ENCODE results near the gene SLC6A18. TPM values are rescaled to one million over a fixed set of nuclear protein-coding genes. Genes with fewer than 3 reads are reported as not detected.
A peak's percentile ranks its signal among the peaks of the same experiment; 100 is the strongest.

Gene SLC6A18, protein sequence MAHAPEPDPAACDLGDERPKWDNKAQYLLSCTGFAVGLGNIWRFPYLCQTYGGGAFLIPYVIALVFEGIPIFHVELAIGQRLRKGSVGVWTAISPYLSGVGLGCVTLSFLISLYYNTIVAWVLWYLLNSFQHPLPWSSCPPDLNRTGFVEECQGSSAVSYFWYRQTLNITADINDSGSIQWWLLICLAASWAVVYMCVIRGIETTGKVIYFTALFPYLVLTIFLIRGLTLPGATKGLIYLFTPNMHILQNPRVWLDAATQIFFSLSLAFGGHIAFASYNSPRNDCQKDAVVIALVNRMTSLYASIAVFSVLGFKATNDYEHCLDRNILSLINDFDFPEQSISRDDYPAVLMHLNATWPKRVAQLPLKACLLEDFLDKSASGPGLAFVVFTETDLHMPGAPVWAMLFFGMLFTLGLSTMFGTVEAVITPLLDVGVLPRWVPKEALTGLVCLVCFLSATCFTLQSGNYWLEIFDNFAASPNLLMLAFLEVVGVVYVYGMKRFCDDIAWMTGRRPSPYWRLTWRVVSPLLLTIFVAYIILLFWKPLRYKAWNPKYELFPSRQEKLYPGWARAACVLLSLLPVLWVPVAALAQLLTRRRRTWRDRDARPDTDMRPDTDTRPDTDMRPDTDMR
- total RNA-seq (not detected), polyA plus RNA-seq (not detected)
- long read RNA-seq, donor 1: 0 reads
- long read RNA-seq, donor 2: 0 reads

DNA sequence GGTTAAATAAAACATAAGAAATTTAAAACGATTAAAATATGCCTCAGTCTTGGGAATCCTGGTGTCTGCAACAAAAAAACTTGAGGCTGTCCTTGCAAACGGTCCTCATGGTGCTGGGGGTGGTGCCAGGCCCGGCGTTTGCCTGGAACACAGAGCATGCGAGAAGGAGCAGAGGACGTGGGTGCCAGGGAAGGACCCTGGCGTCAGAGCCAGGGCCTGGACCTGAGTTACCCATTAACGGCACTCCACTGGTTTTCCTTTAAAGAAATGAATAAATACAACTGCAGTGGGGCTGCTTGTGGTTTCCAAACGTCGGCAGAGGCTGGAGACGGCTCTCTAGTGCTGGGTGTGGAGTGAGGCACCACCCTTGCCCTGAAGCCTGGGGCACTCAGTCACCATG, at the start of gene SLC6A18:
Gene SLC6A18 (plus strand): TSS at position 301 of the 400 bp plus-strand sequence. CDS start 97 bp downstream, at position 398.
- no peaks in the 10 kb centered on the region for H3K36me3 ChIP-seq (ENCODE audit: insufficient read depth in 1 of 2, low read depth in 1 of 2)
- no peak for DNase-seq
- H3K4me3 ChIP-seq: no peak within 1 kb of the TSS
- no peak within 1 kb of the TSS for H3K27ac ChIP-seq
- H3K9me3 ChIP-seq: no peaks in the 10 kb centered on the region
- intact Hi-C loops (cut with DNase I): no loop called here
- no peaks in the 10 kb centered on the region for H3K4me1 ChIP-seq
- ATAC-seq: no peak
- TF ChIP-seq, protein P1, sequence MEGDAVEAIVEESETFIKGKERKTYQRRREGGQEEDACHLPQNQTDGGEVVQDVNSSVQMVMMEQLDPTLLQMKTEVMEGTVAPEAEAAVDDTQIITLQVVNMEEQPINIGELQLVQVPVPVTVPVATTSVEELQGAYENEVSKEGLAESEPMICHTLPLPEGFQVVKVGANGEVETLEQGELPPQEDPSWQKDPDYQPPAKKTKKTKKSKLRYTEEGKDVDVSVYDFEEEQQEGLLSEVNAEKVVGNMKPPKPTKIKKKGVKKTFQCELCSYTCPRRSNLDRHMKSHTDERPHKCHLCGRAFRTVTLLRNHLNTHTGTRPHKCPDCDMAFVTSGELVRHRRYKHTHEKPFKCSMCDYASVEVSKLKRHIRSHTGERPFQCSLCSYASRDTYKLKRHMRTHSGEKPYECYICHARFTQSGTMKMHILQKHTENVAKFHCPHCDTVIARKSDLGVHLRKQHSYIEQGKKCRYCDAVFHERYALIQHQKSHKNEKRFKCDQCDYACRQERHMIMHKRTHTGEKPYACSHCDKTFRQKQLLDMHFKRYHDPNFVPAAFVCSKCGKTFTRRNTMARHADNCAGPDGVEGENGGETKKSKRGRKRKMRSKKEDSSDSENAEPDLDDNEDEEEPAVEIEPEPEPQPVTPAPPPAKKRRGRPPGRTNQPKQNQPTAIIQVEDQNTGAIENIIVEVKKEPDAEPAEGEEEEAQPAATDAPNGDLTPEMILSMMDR (IDR thresholded peaks at IDR 0.05): no peak
- 73 to 81% (median 78%) methylated on average over 11 of the region's 11 CpGs for WGBS, 3 donors
- H3K27me3 ChIP-seq (ENCODE audit: insufficient read depth in 3 of 3, low read length in 2 of 3): peaks cover 0 to 21% (median 6%) of the 10 kb centered on the region in 3 donors

DNA sequence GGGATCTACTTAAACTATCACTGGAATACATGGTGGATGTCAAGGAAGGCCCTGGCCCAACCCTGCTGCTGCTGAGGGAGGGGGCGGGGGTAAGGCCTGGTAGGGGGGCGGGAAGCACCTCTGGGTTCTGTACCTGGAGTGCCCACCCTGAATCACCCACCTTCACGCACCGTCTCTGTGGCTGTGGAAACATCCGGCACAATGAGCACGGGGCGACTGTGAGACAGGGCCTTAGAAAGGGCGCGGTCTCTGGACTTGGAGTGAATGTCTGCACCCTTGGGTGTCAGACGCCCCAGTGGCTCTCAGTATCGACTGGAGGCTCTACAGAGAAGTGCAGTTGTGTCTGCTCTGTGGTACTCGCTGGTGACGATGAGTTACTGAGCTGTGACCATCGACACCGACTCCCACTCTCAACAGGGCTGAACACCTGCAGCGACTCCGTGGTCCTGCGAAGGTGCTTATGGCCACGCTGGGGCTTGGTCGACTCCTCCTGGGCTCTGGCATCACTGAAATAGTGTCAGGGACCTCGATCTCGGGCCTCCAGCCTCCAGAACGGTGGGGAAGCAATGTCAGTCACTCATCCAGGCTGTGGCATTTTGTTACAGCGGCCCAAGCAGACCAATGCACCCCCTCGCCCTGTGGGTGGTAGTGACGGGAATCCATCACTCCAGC, 49.2 kb upstream of the SLC6A18 start:
- Histone ChIP-seq H3K9me3 (no peaks in the 10 kb centered on the region), H3K4me3 (no peak overlapping the region), H3K27me3 (ENCODE audit: insufficient read depth in 3 of 3, low read length in 2 of 3) (peaks cover 0 to 12% (median 3%) of the 10 kb centered on the region in 3 donors), H3K36me3 (ENCODE audit: insufficient read depth in 1 of 2, low read depth in 1 of 2) (no peaks in the 10 kb centered on the region), H3K4me1 (no peaks in the 10 kb centered on the region), H3K27ac (no peak overlapping the region)
- peak; percentile 4 to 14 for DNase-seq
- TF ChIP-seq, protein P1 (IDR thresholded peaks at IDR 0.05): no peak
- ATAC-seq: no peak
- 89 to 92% (median 91%) methylated on average over 26 of the region's 26 CpGs for WGBS, 3 donors
- intact Hi-C loops (cut with DNase I): loop anchor here (2.0 to 10.0 kb wide), 2 partner anchors 251 to 253 kb away; no protein-coding TSS in a partner anchor

DNA sequence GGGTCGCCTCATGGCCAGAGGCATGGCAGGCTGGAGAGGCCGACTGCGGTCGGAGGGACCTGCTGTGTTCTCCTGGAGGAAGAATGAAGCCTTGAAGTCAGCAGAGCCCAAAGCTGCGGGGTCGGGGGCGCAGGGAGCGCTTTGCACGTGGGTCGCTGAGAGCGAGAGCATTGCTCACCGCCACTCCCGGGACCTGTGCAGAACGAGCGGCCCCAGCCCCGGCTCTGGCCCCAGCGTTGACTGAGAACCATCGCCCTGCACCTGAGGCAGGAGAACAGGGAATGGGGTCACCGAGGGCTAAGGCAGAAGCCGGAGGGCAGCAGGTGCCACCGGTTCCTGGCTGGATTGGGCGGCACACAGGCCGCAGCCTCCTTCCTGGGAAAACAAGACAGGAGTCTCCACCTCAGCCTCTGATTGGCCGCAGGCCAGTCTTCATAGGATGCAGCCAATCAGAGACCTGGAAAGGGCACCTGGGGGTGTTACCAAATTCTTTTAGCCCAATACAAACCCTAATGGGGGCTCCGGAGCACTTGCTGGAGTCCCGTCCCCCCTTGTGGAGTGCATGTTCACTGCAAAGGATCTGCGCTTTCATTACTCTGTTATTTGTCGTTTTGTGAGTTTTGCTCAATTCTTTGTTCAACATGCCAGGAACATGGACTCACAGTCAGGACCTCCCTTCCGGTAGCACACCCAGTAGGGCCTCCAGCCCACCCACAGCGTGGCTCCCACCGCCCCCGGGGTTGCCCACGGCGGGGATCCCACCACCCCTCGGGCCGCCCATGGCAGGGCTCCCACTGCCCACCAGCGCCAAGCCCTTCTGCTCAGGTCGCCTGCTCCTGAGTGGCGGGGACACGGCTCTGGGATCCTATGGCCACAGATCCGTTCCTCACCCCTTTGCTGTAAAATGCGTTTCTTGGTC, 48.4 kb upstream of the SLC6A18 start:
- intact Hi-C loops (cut with DNase I): loop anchor here in 1 of 2 donors (10.0 kb wide), 1 partner anchor 252 kb away; no protein-coding TSS in a partner anchor

More for the DNA sequence above, 48.4 kb upstream of the SLC6A18 start:
- Histone ChIP-seq H3K36me3 (ENCODE audit: insufficient read depth in 1 of 2, low read depth in 1 of 2) (no peaks in the 10 kb centered on the region), H3K4me3 (no peak overlapping the region), H3K4me1 (no peaks in the 10 kb centered on the region), H3K9me3 (no peaks in the 10 kb centered on the region), H3K27me3 (ENCODE audit: insufficient read depth in 3 of 3, low read length in 2 of 3) (peaks cover 0 to 15% (median 8%) of the 10 kb centered on the region in 3 donors), H3K27ac (no peak overlapping the region)
- WGBS, 3 donors: 85 to 86% (median 86%) methylated on average over 40 to 42 of the region's 42 CpGs
- TF ChIP-seq, protein P1 (IDR thresholded peaks at IDR 0.05): no peak
- DNase-seq (peak; percentile 7 to 46), ATAC-seq (no peak)
